ENCODE measurements around the gene GRM2. TPM values are rescaled to one million over a fixed set of nuclear protein-coding genes. Genes with fewer than 3 reads are reported as not detected.

GRM2 gene
- total and polyA plus RNA-seq, 10 of the 15 experiments (the other 5 are each of a cell fraction or from before 2014, with no cell fraction given) = 0.01 to 0.14 (median 0.06) TPM; not detected in 5

GRCh38 chr3:51670823-51671733 lies 35.8 kb upstream of the GRM2 start, which contains the start of gene TEX264:
Gene TEX264, plus strand, starts transcription at chr3:51671252. Its CDS starts 3,053 bp downstream, at chr3:51674305.
- H2AFZ ChIP-seq (ENCODE audit: control insufficient read depth, low read depth, low read length) = peak within 1 kb of the TSS; percentile 90
- WGBS (ENCODE audit: insufficient coverage, insufficient replicate concordance, low lambda C conversion rate, missing lambda C conversion rate) = under 1% methylated on average over 81 of the region's 81 CpGs
- H3K27ac ChIP-seq (ENCODE audit: control insufficient read depth, insufficient read depth) = peak within 1 kb of the TSS; percentile 93
- no peaks in the 10 kb centered on the region; a peak in 3 of 4 replicates for H3K36me3 ChIP-seq (ENCODE audit: control insufficient read depth in 2 of 2, insufficient read depth in 2 of 2, low read length in 1 of 2)
- no peaks in the 10 kb centered on the region for H3K9me3 ChIP-seq (replicated peaks; ENCODE audit: control insufficient read depth, insufficient read depth, low read length)
- peak; percentile 87 for ATAC-seq
- BruUV-seq (replicated peaks) = TSS peak; percentile 53
- peaks cover 19% of the 10 kb centered on the region for H3K79me2 ChIP-seq (ENCODE audit: control insufficient read depth, insufficient read depth, low read length)
- peaks cover 22% of the 10 kb centered on the region for H3K4me1 ChIP-seq (ENCODE audit: control insufficient read depth, insufficient read depth, low read length)
- SMC1A ChIA-PET (ENCODE audit: uncharacterized antibody, unreplicated experiment) = interaction anchor here (1.2 to 8.7 kb wide), 8 partner anchors 10 to 283 kb away, joined by 3 to 168 read pairs (median 6); partner anchors contain the start of gene DCAF1
- FAIRE-seq = no peak
- H3K4me3 ChIP-seq = peak within 1 kb of the TSS; percentile 68
- in situ Hi-C loops (cut with MboI) (no loop called here), intact Hi-C loops (cut with micrococcal nuclease; ENCODE audit: unreplicated experiment) (loop anchor here (5.0 kb wide), 1 partner anchor 284 kb away; the partner anchor contains the start of gene MANF)
- peaks cover 3% of the 10 kb centered on the region; the same call in 1 of the 2 replicates for H4K20me1 ChIP-seq (ENCODE audit: control insufficient read depth, insufficient read depth)
- POLR2A ChIA-PET = interaction anchor here (0.6 to 7.5 kb wide), 7 partner anchors 9 to 286 kb away, joined by 3 to 105 read pairs (median 7); partner anchors contain the start of genes DCAF1 and MANF
- peak within 1 kb of the TSS; percentile 98 for H3K4me2 ChIP-seq (ENCODE audit: control insufficient read depth, insufficient read depth)
- RAD21 ChIA-PET (ENCODE audit: unreplicated experiment) = interaction anchor here (0.7 to 9.9 kb wide), 10 partner anchors 8 to 285 kb away, joined by 3 to 189 read pairs (median 4); partner anchors contain the start of genes DCAF1 and MANF
- CTCF ChIA-PET = interaction anchor here (0.9 to 14.0 kb wide), 13 partner anchors 9 to 286 kb away, joined by 3 to 331 read pairs (median 7); partner anchors contain the start of genes DCAF1, MANF and RBM15B
- H3K27me3 ChIP-seq (replicated peaks in 1 of 2; ENCODE audit: control insufficient read depth in 2 of 2, insufficient read depth in 2 of 2, low read length in 1 of 2) = no peaks in the 10 kb centered on the region
- peak within 1 kb of the TSS; percentile 87 for H3K9ac ChIP-seq (ENCODE audit: control insufficient read depth, insufficient read depth, low read length)
- peak; percentile 53 for DNase-seq (ENCODE audit: low read depth, low spot score)
- TF ChIP-seq SP1 (IDR thresholded peaks at IDR 0.05; ENCODE audit: low read depth, low read length) (peak; percentile 32), TCF12 (IDR thresholded peaks at IDR 0.05; ENCODE audit: low read depth, low read length) (0 out of 2 replicates have a peak, but pooled peaks have one; percentile 3), IKZF2 (IDR thresholded peaks at IDR 0.05) (no peak), POLR2A (IDR thresholded peaks at IDR 0.05; ENCODE audit: low read depth, low read length) (peak; percentile 88), POLR2AphosphoS5 (IDR thresholded peaks at IDR 0.05; ENCODE audit: low read length) (peak; percentile 62; the same call in 1 of the 2 replicates), KLF5 (IDR thresholded peaks at IDR 0.05; ENCODE audit: partially characterized antibody) (peak; percentile 74), STAT3 (IDR thresholded peaks at IDR 0.05; ENCODE audit: low read depth, low read length) (no peak), NFXL1 (IDR thresholded peaks at IDR 0.05; ENCODE audit: borderline replicate concordance) (no peak), STAT1 (conservative IDR thresholded peaks at IDR 0.05) (peak; percentile 66; the same call in 1 of the 2 replicates), NBN (IDR thresholded peaks at IDR 0.05) (0 out of 2 replicates have a peak, but pooled peaks have one; percentile 59), WRNIP1 (IDR thresholded peaks at IDR 0.05; ENCODE audit: borderline replicate concordance, low read depth, low read length) (no peak), E4F1 (IDR thresholded peaks at IDR 0.05; ENCODE audit: borderline replicate concordance, partially characterized antibody) (no peak), MEF2A (IDR thresholded peaks at IDR 0.05; ENCODE audit: insufficient read depth, low read depth, low read length) (no peak), IKZF1 (conservative IDR thresholded peaks at IDR 0.05) (peak; percentile 82), RELA (IDR thresholded peaks at IDR 0.05; ENCODE audit: borderline replicate concordance, partially characterized antibody) (peak; percentile 66), ZNF207 (IDR thresholded peaks at IDR 0.05; ENCODE audit: borderline replicate concordance) (peak; percentile 78; the same call in 1 of the 2 replicates)
- TF ChIP-seq, protein P1, sequence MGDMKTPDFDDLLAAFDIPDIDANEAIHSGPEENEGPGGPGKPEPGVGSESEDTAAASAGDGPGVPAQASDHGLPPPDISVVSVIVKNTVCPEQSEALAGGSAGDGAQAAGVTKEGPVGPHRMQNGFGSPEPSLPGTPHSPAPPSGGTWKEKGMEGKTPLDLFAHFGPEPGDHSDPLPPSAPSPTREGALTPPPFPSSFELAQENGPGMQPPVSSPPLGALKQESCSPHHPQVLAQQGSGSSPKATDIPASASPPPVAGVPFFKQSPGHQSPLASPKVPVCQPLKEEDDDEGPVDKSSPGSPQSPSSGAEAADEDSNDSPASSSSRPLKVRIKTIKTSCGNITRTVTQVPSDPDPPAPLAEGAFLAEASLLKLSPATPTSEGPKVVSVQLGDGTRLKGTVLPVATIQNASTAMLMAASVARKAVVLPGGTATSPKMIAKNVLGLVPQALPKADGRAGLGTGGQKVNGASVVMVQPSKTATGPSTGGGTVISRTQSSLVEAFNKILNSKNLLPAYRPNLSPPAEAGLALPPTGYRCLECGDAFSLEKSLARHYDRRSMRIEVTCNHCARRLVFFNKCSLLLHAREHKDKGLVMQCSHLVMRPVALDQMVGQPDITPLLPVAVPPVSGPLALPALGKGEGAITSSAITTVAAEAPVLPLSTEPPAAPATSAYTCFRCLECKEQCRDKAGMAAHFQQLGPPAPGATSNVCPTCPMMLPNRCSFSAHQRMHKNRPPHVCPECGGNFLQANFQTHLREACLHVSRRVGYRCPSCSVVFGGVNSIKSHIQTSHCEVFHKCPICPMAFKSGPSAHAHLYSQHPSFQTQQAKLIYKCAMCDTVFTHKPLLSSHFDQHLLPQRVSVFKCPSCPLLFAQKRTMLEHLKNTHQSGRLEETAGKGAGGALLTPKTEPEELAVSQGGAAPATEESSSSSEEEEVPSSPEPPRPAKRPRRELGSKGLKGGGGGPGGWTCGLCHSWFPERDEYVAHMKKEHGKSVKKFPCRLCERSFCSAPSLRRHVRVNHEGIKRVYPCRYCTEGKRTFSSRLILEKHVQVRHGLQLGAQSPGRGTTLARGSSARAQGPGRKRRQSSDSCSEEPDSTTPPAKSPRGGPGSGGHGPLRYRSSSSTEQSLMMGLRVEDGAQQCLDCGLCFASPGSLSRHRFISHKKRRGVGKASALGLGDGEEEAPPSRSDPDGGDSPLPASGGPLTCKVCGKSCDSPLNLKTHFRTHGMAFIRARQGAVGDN (IDR thresholded peaks at IDR 0.05) = peak; percentile 23; the same call in 1 of the 2 replicates
